Measurements from ENCODE around the gene SLC25A21. TPM values are rescaled to one million over a fixed set of nuclear protein-coding genes. Genes with fewer than 3 reads are reported as not detected.

Gene SLC25A21
- total and polyA plus RNA-seq, 2 of the 13 experiments (the other 11 are each of a cell fraction or from before 2014, with no cell fraction given): 1.9 to 2.9 TPM

DNA sequence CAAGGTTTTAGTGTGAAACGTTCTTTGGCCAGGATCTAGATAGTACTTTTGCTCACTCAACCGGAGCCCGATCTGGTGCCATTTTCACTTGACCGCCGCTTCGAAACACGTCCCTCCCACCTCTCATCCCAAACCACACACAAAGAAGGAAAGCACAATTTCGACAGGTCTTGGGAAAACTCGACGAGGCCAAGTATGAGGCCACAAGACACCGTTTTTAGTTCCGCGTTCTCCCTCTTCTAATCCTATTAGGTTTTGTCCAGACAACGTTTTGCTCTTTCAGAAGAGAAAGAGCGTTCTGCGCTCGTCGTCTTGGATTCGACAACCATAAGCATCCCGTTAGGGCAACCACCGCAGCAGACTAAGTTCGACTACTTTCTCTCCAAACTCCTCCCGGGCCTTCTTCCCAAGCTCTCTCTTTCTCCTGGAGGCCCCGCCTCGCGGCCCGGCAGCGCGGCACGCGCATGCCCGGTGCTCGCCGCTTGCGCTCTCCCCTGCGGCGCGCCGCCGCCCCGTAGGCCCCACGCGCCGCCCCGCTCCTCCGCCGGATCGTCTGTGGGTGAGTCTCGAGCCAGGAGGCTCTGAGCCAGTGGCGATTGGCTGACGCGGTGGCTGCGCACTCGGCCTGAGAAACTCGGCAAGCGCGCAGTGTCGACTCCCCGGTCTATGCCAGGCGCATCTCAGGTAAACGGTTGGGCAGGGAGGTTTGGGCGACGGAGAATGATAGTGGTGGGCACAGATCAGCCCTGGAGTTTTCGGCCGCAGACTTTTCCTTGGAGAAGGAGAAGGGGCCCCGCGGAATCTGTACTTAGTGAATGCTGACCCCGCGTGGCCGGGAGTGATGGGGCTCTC, 25.2 kb upstream of the SLC25A21 start, which contains the start of gene MIPOL1 (continued):
- TF ChIP-seq, protein P1, sequence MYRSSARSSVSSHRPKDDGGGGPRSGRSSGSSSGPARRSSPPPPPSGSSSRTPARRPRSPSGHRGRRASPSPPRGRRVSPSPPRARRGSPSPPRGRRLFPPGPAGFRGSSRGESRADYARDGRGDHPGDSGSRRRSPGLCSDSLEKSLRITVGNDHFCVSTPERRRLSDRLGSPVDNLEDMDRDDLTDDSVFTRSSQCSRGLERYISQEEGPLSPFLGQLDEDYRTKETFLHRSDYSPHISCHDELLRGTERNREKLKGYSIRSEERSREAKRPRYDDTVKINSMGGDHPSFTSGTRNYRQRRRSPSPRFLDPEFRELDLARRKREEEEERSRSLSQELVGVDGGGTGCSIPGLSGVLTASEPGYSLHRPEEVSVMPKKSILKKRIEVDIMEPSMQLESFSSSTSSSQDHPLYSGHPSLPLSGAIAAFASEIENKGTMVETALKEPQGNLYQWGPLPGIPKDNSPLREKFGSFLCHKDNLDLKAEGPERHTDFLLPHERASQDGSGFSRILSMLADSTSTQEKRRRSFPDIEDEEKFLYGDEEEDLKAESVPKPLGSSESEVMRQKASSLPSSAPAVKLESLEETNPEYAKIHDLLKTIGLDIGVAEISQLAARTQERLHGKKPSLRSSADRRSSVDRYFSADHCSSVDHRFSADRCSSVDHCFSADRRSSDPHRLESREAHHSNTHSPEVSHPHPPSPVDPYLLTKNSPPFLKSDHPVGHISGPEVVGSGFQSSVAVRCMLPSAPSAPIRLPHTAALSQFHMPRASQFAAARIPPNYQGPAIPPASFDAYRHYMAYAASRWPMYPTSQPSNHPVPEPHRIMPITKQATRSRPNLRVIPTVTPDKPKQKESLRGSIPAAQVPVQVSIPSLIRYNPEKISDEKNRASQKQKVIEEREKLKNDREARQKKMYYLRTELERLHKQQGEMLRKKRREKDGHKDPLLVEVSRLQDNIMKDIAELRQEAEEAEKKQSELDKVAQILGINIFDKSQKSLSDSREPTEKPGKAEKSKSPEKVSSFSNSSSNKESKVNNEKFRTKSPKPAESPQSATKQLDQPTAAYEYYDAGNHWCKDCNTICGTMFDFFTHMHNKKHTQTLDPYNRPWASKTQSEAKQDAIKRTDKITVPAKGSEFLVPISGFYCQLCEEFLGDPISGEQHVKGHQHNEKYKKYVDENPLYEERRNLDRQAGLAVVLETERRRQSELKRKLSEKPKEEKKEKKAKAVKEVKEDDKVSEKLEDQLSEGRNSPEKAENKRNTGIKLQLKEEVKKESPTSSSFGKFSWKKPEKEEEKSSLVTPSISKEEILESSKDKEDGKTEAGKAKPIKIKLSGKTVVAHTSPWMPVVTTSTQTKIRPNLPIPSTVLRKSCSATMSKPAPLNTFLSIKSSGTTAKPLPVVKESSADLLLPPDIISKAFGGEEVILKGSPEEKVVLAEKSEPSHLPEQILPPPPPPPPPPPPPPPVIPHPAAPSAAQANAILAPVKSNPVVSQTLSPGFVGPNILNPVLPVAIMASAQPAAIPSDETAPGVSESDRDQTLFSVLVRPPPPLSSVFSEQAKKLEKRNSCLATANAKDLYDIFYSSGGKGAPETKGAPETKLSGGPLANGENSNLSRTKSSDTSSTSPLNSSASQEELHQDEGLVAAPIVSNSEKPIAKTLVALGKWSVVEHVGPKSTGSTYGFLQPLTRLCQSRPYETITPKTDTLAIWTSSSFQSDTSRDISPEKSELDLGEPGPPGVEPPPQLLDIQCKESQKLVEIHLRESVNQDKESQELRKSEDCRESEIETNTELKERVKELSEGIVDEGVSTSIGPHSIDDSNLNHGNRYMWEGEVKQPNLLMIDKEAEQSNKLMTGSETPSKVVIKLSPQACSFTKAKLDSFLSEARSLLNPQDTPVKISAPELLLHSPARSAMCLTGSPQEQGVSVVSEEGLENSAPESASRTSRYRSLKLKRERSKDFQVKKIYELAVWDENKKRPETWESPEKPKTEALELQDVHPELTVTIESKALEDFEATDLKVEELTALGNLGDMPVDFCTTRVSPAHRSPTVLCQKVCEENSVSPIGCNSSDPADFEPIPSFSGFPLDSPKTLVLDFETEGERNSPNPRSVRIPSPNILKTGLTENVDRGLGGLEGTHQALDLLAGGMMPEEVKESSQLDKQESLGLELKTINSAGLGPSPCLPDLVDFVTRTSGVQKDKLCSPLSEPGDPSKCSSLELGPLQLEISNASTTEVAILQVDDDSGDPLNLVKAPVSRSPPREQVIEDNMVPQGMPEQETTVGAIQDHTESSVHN (CRISPR knock-in tag; IDR thresholded peaks at IDR 0.05): no peak
- TF ChIP-seq ZNF20 (CRISPR knock-in tag; IDR thresholded peaks at IDR 0.05): no peak
- TF ChIP-seq ZNF770 (CRISPR knock-in tag; IDR thresholded peaks at IDR 0.05): peak; percentile 80
- peak; percentile 18; the same call in 1 of the 2 replicates for TF ChIP-seq HNF4A (CRISPR knock-in tag; IDR thresholded peaks at IDR 0.05)
- TF ChIP-seq SPEN (CRISPR knock-in tag; IDR thresholded peaks at IDR 0.05; ENCODE audit: low read depth): peak; percentile 97
- TF ChIP-seq ZNF740 (CRISPR knock-in tag; IDR thresholded peaks at IDR 0.05): peak; percentile 54; the same call in 1 of the 2 replicates
- TF ChIP-seq, protein P2, sequence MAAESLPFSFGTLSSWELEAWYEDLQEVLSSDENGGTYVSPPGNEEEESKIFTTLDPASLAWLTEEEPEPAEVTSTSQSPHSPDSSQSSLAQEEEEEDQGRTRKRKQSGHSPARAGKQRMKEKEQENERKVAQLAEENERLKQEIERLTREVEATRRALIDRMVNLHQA (CRISPR knock-in tag; IDR thresholded peaks at IDR 0.05): no peak
- TF ChIP-seq, protein P3, sequence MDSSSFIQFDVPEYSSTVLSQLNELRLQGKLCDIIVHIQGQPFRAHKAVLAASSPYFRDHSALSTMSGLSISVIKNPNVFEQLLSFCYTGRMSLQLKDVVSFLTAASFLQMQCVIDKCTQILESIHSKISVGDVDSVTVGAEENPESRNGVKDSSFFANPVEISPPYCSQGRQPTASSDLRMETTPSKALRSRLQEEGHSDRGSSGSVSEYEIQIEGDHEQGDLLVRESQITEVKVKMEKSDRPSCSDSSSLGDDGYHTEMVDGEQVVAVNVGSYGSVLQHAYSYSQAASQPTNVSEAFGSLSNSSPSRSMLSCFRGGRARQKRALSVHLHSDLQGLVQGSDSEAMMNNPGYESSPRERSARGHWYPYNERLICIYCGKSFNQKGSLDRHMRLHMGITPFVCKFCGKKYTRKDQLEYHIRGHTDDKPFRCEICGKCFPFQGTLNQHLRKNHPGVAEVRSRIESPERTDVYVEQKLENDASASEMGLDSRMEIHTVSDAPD (CRISPR knock-in tag; IDR thresholded peaks at IDR 0.05): peak; percentile 68; the same call in 1 of the 2 replicates
- peak; percentile 79 for TF ChIP-seq ZEB1 (IDR thresholded peaks at IDR 0.05; ENCODE audit: insufficient replicate concordance, low read depth)
- TF ChIP-seq MBD4 (IDR thresholded peaks at IDR 0.05; ENCODE audit: borderline replicate concordance, low read length): peak; percentile 40; the same call in 1 of the 2 replicates
- no peak for TF ChIP-seq ZNF234 (CRISPR knock-in tag; conservative IDR thresholded peaks at IDR 0.05)
- TF ChIP-seq ATAD3A (CRISPR knock-in tag; IDR thresholded peaks at IDR 0.05): 0 out of 2 replicates have a peak, but pooled peaks have one; percentile 26
- TF ChIP-seq, protein P4, sequence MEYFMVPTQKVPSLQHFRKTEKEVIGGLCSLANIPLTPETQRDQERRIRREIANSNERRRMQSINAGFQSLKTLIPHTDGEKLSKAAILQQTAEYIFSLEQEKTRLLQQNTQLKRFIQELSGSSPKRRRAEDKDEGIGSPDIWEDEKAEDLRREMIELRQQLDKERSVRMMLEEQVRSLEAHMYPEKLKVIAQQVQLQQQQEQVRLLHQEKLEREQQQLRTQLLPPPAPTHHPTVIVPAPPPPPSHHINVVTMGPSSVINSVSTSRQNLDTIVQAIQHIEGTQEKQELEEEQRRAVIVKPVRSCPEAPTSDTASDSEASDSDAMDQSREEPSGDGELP (IDR thresholded peaks at IDR 0.05; ENCODE audit: borderline replicate concordance, low read depth): peak; percentile 30
- peak; percentile 92 for TF ChIP-seq HNRNPLL (IDR thresholded peaks at IDR 0.05; ENCODE audit: low read depth, low read length, poor library complexity, severe bottlenecking)
